Measurements from ENCODE around the gene CREB3L4. TPM values are rescaled to one million over a fixed set of nuclear protein-coding genes. Genes with fewer than 3 reads are reported as not detected.
A peak's percentile ranks its signal among the peaks of the same experiment; 100 is the strongest.

CREB3L4 gene
- total and polyA plus RNA-seq, 4 donors, result 4.4 to 10.3 (median 8.8) TPM

DNA sequence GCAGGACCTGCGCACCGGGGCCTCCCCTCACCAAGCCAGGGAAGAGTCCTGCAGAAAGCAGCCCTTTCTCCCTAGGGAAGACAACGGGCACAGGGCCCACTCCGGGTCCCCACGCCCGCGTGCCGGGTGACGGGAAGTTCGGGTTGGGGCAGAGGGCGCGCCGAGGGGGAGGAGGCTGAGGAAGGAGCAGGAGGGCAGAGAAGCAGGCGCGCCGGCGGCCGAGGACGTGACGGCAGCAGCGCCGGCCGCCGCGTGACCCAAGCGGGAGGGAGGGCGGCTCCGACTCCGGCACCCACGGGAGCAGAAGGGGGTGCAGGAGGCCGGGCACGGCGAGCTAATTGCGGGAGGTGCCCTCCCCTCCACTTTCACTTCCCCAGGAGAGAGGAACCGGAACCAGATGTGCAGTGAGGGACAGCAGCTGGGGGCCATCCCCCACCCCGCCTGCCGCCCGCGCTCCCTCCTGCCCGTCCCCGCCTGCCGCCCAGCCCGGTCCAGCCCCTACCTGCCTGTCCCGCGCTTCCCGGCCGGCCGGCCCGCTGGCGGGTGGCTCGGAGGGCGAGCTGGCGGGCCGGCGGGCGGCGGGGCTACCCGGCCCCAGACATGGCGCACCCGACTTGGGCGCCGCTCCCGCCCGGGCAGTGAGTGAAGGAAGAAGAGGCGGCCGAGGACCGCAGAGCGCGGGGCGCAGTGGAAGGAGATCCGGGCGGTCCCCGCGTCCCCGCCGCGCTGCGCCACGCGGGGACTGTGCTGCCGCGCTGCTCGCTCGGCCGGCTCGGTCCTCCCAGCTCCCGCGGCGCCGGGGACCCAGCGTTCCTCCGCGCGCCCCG is 21.7 kb upstream of the CREB3L4 start (continued):
- TF ChIP-seq ZBTB33 (IDR thresholded peaks at IDR 0.05) (no peak), HNF4G (IDR thresholded peaks at IDR 0.05) (no peak)
- TF ChIP-seq, protein P1, sequence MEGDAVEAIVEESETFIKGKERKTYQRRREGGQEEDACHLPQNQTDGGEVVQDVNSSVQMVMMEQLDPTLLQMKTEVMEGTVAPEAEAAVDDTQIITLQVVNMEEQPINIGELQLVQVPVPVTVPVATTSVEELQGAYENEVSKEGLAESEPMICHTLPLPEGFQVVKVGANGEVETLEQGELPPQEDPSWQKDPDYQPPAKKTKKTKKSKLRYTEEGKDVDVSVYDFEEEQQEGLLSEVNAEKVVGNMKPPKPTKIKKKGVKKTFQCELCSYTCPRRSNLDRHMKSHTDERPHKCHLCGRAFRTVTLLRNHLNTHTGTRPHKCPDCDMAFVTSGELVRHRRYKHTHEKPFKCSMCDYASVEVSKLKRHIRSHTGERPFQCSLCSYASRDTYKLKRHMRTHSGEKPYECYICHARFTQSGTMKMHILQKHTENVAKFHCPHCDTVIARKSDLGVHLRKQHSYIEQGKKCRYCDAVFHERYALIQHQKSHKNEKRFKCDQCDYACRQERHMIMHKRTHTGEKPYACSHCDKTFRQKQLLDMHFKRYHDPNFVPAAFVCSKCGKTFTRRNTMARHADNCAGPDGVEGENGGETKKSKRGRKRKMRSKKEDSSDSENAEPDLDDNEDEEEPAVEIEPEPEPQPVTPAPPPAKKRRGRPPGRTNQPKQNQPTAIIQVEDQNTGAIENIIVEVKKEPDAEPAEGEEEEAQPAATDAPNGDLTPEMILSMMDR (IDR thresholded peaks at IDR 0.05; ENCODE audit: low read depth, low read length, missing input control), result no peak

DNA sequence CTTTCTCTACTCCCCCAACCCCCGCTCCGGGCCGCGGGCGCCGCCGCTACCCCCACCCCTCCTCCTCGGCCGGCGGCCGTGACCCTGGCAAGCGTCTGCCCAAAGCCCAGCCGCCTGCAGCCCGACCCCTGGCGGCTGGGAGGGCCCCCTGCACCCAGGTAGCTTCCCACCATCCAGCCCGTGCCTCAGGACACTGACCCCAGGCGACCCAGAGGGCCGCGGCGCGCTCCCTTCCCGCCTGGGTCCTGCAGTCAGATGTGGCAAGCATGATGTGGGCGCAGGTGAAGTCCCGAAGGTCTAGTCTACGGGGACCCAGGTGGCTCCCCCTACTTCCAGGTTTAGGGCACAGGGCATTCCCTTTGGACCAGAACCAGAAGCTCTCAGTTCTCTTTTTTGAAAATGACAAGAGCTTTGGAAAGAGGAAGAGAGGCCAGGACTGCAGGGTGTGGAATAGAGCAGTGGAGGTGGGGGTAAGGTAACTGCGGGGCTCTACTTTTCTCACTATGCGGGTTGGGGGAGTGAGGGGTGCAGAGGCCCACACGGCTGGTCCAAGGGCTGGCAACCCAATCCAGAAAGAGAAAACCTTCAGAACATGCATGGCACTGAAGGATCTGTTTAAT is 21.0 kb upstream of the CREB3L4 start, which contains the start of gene DENND4B:
Gene DENND4B, minus strand, starts transcription at position 97 of the 620 bp plus-strand sequence. CDS start 2,344 bp downstream, outside the sequence.
- peak; percentile 86 for DNase-seq (ENCODE audit: low spot score)
- H3K27me3 ChIP-seq (ENCODE audit: control insufficient read depth in 4 of 4, insufficient read depth in 4 of 4, low read length in 3 of 4), result no peaks in the 10 kb centered on the region
- peak within 1 kb of the TSS; percentile 94 to 95 for H3K27ac ChIP-seq (ENCODE audit: low read depth in 1 of 2, low read length in 2 of 2)
- WGBS, result 10% methylated on average over 28 of the region's 28 CpGs
- H3K4me3 ChIP-seq (ENCODE audit: low read depth in 1 of 3, low read length in 3 of 3), result peak within 1 kb of the TSS; percentile 80 to 97 (median 87)
- peak within 1 kb of the TSS; percentile 24 to 85 for H3K9ac ChIP-seq (ENCODE audit: low read depth in 1 of 2, low read length in 2 of 2)
- H3K36me3 ChIP-seq (ENCODE audit: control insufficient read depth in 4 of 4, insufficient read depth in 3 of 4, low read depth in 1 of 4, low read length in 3 of 4), result peaks cover 11 to 36% (median 21%) of the 10 kb centered on the region in 4 donors
- H3K4me1 ChIP-seq (ENCODE audit: control insufficient read depth in 4 of 4, insufficient read depth in 4 of 4, low read length in 3 of 4), result peaks cover 14 to 38% (median 24%) of the 10 kb centered on the region in 4 donors
- TF ChIP-seq REST (IDR thresholded peaks at IDR 0.05), result no peak
- TF ChIP-seq, protein P2, sequence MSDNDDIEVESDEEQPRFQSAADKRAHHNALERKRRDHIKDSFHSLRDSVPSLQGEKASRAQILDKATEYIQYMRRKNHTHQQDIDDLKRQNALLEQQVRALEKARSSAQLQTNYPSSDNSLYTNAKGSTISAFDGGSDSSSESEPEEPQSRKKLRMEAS (IDR thresholded peaks at IDR 0.05), result no peak
- peak; percentile 68 to 84 for TF ChIP-seq RAD21 (IDR thresholded peaks at IDR 0.05)
- peak; percentile 87 to 97 for TF ChIP-seq RXRA (IDR thresholded peaks at IDR 0.05)
- TF ChIP-seq HNF4A (conservative IDR thresholded peaks at IDR 0.05), result peak; percentile 15 to 39
- peak; percentile 19 for TF ChIP-seq HNF4G (IDR thresholded peaks at IDR 0.05)
- no peak for TF ChIP-seq EGR1 (IDR thresholded peaks at IDR 0.05; ENCODE audit: low read depth in 2 of 2)
- TF ChIP-seq, protein P1 (IDR thresholded peaks at IDR 0.05; ENCODE audit: low read depth, low read length, missing input control), result peak; percentile 96
- TF ChIP-seq NR2F2 (IDR thresholded peaks at IDR 0.05), result peak; percentile 31
- TF ChIP-seq ATF3 (IDR thresholded peaks at IDR 0.05), result no peak
- TF ChIP-seq SP1 (IDR thresholded peaks at IDR 0.05), result peak; percentile 71
- H3K9me3 ChIP-seq (ENCODE audit: control insufficient read depth in 4 of 4, low read length in 3 of 4), result no peaks in the 10 kb centered on the region
